ENCODE results near the gene BRAP. TPM values are rescaled to one million over a fixed set of nuclear protein-coding genes. Genes with fewer than 3 reads are reported as not detected.

The BRAP gene
- total RNA-seq, 1 donor from 2014 or later, result 19.0 TPM

- TF ChIP-seq CTCF (IDR thresholded peaks at IDR 0.05; ENCODE audit: insufficient read depth, low read length, poor library complexity, severe bottlenecking), result no peak
- Histone ChIP-seq H3K36me3 (ENCODE audit: control insufficient read depth, insufficient read depth, low read length) (no peaks in the 10 kb centered on the region), H3K27me3 (ENCODE audit: control insufficient read depth, insufficient read depth, low read length) (no peaks in the 10 kb centered on the region), H3K4me3 (ENCODE audit: low read depth, low read length) (no peak overlapping the region)
- DNase-seq (ENCODE audit: low read depth), result no peak
Observed at GRCh38 chr12:111693818-111694217, 8.1 kb upstream of the BRAP start.

- Histone ChIP-seq H3K4me3 (ENCODE audit: low read depth, low read length) (no peak overlapping the region), H3K36me3 (ENCODE audit: control insufficient read depth, insufficient read depth, low read length) (no peaks in the 10 kb centered on the region), H3K27me3 (ENCODE audit: control insufficient read depth, insufficient read depth, low read length) (no peaks in the 10 kb centered on the region)
- peak; percentile 5 for TF ChIP-seq CTCF (IDR thresholded peaks at IDR 0.05; ENCODE audit: insufficient read depth, low read length, poor library complexity, severe bottlenecking)
- no peak for DNase-seq (ENCODE audit: low read depth)
Observed at GRCh38 chr12:111692575-111693210, 6.9 kb upstream of the BRAP start.

GRCh38 chr12:111691262-111691661 is 5.5 kb upstream of the BRAP start:
- DNase-seq (ENCODE audit: low read depth), result no peak
- Histone ChIP-seq H3K36me3 (ENCODE audit: control insufficient read depth, insufficient read depth, low read length) (no peaks in the 10 kb centered on the region), H3K4me3 (ENCODE audit: low read depth, low read length) (no peak overlapping the region), H3K27me3 (ENCODE audit: control insufficient read depth, insufficient read depth, low read length) (no peaks in the 10 kb centered on the region)
- TF ChIP-seq CTCF (IDR thresholded peaks at IDR 0.05; ENCODE audit: insufficient read depth, low read length, poor library complexity, severe bottlenecking), result no peak

- no peak for DNase-seq (ENCODE audit: low read depth)
- no peak for TF ChIP-seq CTCF (IDR thresholded peaks at IDR 0.05; ENCODE audit: insufficient read depth, low read length, poor library complexity, severe bottlenecking)
- no peaks in the 10 kb centered on the region for H3K36me3 ChIP-seq (ENCODE audit: control insufficient read depth, insufficient read depth, low read length)
- H3K4me3 ChIP-seq (ENCODE audit: low read depth, low read length), result no peak overlapping the region
- H3K27me3 ChIP-seq (ENCODE audit: control insufficient read depth, insufficient read depth, low read length), result no peaks in the 10 kb centered on the region
Observed at GRCh38 chr12:111687952-111688351, 2.2 kb upstream of the BRAP start.

- H3K36me3 ChIP-seq (ENCODE audit: control insufficient read depth, insufficient read depth, low read length), result no peaks in the 10 kb centered on the region
- peak; percentile 4 for TF ChIP-seq CTCF (IDR thresholded peaks at IDR 0.05; ENCODE audit: insufficient read depth, low read length, poor library complexity, severe bottlenecking)
- no peak for DNase-seq (ENCODE audit: low read depth)
- no peaks in the 10 kb centered on the region for H3K27me3 ChIP-seq (ENCODE audit: control insufficient read depth, insufficient read depth, low read length)
- no peak overlapping the region for H3K4me3 ChIP-seq (ENCODE audit: low read depth, low read length)
Observed at GRCh38 chr12:111687255-111687654, 1.5 kb upstream of the BRAP start.

- no peaks in the 10 kb centered on the region for H3K36me3 ChIP-seq (ENCODE audit: control insufficient read depth, insufficient read depth, low read length)
Observed at GRCh38 chr12:111686574-111687105, 884 bp upstream of the BRAP start.

More at GRCh38 chr12:111686574-111687105, 884 bp upstream of the BRAP start:
- no peaks in the 10 kb centered on the region for H3K27me3 ChIP-seq (ENCODE audit: control insufficient read depth, insufficient read depth, low read length)
- H3K4me3 ChIP-seq (ENCODE audit: low read depth, low read length), result peak overlapping the region; percentile 71
- TF ChIP-seq CTCF (IDR thresholded peaks at IDR 0.05; ENCODE audit: insufficient read depth, low read length, poor library complexity, severe bottlenecking), result no peak
- no peak for DNase-seq (ENCODE audit: low read depth)

All from kidney epithelial cell (primary cell).